Measurements from ENCODE around the gene BTNL9. TPM values are rescaled to one million over a fixed set of nuclear protein-coding genes. Genes with fewer than 3 reads are reported as not detected.
"Not testable (repeated sequence)": the region's sequence is repeated elsewhere in the genome, so short reads cannot be mapped to it uniquely, and the experiment has no call there.

The BTNL9 gene
- total RNA-seq, 1 experiment from 2014 or later = not detected

DNA sequence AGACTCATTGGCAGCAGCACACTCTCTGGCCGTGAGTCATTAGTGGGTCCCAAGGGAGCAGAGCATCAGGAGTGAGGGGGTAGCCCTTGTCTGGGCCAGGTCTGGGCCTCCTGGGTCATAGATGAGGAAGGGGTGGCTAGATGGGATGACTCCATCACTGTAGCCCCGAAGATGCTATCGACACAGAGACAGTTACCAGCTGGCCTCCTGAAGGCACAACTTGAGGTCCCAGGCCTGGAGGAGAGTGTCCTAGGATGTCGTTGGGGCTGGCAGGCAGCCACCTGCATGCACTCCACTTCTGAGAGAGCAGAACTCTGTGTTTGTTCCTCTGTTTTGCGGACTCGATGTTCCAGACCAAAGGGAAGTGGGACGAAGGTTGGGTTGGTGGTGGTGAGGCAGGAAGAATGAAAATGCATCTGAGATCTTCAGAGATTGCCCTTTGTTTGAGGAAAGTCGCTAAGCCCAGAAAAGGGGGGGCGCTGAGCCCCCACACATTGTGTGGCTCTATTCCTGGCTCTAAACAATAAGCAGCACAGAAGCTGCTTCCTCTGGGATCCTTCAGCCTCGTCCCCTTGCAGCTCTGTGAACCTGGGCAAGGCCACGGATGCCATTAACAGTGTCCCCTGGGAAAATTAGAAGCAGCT is 4.7 kb downstream of the BTNL9 start:
- H3K27me3 ChIP-seq (replicated peaks; ENCODE audit: insufficient read depth, low read depth, low read length, poor library complexity) = peaks cover 78% of the 10 kb centered on the region
- H3K9me3 ChIP-seq (ENCODE audit: low read depth, low read length, poor library complexity, severe bottlenecking) = no peaks in the 10 kb centered on the region
- no peaks in the 10 kb centered on the region for H3K4me1 ChIP-seq (ENCODE audit: insufficient read depth, low read length, poor library complexity, severe bottlenecking)
- intact Hi-C loops (cut with micrococcal nuclease; ENCODE audit: unreplicated experiment) = no loop called here
- H3K27ac ChIP-seq (ENCODE audit: low read depth, low read length, poor library complexity, severe bottlenecking) = no peak overlapping the region
- H3K36me3 ChIP-seq (ENCODE audit: insufficient read depth, low read length, poor library complexity, severe bottlenecking) = no peaks in the 10 kb centered on the region
- DNase-seq (ENCODE audit: low spot score) = no peak
- ChIA-PET CTCF (no interaction called here), POLR2A (ENCODE audit: low non-redundant PET) (no interaction called here)
- BruUV-seq (replicated peaks) = no TSS peak
- TF ChIP-seq EZH2 (IDR thresholded peaks at IDR 0.05; ENCODE audit: borderline replicate concordance, low read depth, low read length, poor library complexity, severe bottlenecking) = no peak
- TF ChIP-seq, protein P1, sequence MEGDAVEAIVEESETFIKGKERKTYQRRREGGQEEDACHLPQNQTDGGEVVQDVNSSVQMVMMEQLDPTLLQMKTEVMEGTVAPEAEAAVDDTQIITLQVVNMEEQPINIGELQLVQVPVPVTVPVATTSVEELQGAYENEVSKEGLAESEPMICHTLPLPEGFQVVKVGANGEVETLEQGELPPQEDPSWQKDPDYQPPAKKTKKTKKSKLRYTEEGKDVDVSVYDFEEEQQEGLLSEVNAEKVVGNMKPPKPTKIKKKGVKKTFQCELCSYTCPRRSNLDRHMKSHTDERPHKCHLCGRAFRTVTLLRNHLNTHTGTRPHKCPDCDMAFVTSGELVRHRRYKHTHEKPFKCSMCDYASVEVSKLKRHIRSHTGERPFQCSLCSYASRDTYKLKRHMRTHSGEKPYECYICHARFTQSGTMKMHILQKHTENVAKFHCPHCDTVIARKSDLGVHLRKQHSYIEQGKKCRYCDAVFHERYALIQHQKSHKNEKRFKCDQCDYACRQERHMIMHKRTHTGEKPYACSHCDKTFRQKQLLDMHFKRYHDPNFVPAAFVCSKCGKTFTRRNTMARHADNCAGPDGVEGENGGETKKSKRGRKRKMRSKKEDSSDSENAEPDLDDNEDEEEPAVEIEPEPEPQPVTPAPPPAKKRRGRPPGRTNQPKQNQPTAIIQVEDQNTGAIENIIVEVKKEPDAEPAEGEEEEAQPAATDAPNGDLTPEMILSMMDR (conservative IDR thresholded peaks at IDR 0.05; ENCODE audit: low read depth, low read length) = no peak
- no peak overlapping the region for H3K4me3 ChIP-seq (ENCODE audit: low read depth, low read length, poor library complexity, severe bottlenecking)

DNA sequence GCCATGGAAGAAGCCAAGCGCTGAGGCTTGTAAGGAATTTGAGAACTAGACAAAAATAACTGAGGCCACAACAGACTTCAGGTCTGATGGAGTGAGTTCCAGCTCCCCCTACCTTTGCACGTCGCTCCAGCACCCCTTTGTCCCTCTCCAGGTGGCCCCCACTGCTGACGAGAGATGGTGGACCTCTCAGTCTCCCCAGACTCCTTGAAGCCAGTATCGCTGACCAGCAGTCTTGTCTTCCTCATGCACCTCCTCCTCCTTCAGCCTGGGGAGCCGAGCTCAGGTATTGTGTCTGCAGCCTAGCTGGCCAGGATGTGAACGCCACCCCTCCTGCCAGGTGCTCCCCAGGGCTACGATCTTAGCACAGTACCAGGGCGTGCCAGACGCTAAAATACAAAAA is 5.2 kb downstream of the BTNL9 start:
- DNase-seq (ENCODE audit: low spot score) = no peak
- no peak overlapping the region for H3K4me3 ChIP-seq (ENCODE audit: low read depth, low read length, poor library complexity, severe bottlenecking)
- POLR2A ChIA-PET (ENCODE audit: low non-redundant PET) = no interaction called here

DNA sequence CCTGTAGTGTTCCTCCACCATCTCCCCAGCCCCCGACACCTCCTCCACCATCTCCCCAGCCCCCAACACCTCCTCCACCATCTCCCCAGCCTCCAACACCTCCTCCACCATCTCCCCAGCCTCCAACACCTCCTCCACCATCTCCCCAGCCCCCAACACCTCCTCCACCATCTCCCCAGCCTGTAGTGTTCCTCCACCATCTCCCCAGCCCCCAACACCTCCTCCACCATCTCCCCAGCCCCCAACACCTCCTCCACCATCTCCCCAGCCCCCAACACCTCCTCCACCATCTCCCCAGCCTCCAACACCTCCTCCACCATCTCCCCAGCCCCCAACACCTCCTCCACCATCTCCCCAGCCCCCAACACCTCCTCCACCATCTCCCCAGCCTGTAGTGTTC is 5.8 kb downstream of the BTNL9 start:
- H3K9me3 ChIP-seq (ENCODE audit: low read depth, low read length, poor library complexity, severe bottlenecking); intact Hi-C loops (cut with micrococcal nuclease; ENCODE audit: unreplicated experiment); POLR2A ChIA-PET (ENCODE audit: low non-redundant PET); CTCF ChIA-PET; H3K36me3 ChIP-seq (ENCODE audit: insufficient read depth, low read length, poor library complexity, severe bottlenecking); H3K4me1 ChIP-seq (ENCODE audit: insufficient read depth, low read length, poor library complexity, severe bottlenecking); BruUV-seq (replicated peaks); H3K4me3 ChIP-seq (ENCODE audit: low read depth, low read length, poor library complexity, severe bottlenecking); H3K27ac ChIP-seq (ENCODE audit: low read depth, low read length, poor library complexity, severe bottlenecking); DNase-seq (ENCODE audit: low spot score): not testable (repeated sequence)
- H3K27me3 ChIP-seq (replicated peaks; ENCODE audit: insufficient read depth, low read depth, low read length, poor library complexity) = peaks cover 77% of the 10 kb centered on the region

More for the DNA sequence above, 5.2 kb downstream of the BTNL9 start:
- BruUV-seq (replicated peaks) = no TSS peak
- intact Hi-C loops (cut with micrococcal nuclease; ENCODE audit: unreplicated experiment) = no loop called here
- no peaks in the 10 kb centered on the region for H3K4me1 ChIP-seq (ENCODE audit: insufficient read depth, low read length, poor library complexity, severe bottlenecking)
- TF ChIP-seq, protein P1 (conservative IDR thresholded peaks at IDR 0.05; ENCODE audit: low read depth, low read length) = no peak
- TF ChIP-seq EZH2 (IDR thresholded peaks at IDR 0.05; ENCODE audit: borderline replicate concordance, low read depth, low read length, poor library complexity, severe bottlenecking) = no peak
- H3K36me3 ChIP-seq (ENCODE audit: insufficient read depth, low read length, poor library complexity, severe bottlenecking) = no peaks in the 10 kb centered on the region
- no peaks in the 10 kb centered on the region for H3K9me3 ChIP-seq (ENCODE audit: low read depth, low read length, poor library complexity, severe bottlenecking)
- peaks cover 78% of the 10 kb centered on the region for H3K27me3 ChIP-seq (replicated peaks; ENCODE audit: insufficient read depth, low read depth, low read length, poor library complexity)
- CTCF ChIA-PET = no interaction called here
- H3K27ac ChIP-seq (ENCODE audit: low read depth, low read length, poor library complexity, severe bottlenecking) = no peak overlapping the region

DNA sequence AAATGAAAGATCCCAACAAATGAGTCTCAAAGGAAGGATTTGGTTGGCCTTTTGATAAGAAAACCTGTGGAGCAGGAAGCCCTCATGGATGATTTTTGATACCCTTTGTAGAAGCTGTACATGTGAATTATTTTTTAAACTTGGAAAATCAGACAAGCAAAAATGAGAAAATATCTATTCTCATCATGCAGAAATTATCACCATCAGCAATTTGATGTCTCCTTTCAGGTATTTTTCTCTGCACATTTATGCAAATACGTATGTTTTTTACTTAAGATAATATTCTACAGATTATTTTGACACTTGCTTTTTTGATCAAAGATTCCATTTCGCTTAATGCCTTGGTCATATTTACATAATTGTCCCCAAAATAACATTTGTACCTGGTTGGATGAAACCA is 7.2 kb downstream of the BTNL9 start:
- no peak for DNase-seq (ENCODE audit: low spot score)
- no peaks in the 10 kb centered on the region for H3K36me3 ChIP-seq (ENCODE audit: insufficient read depth, low read length, poor library complexity, severe bottlenecking)
- BruUV-seq (replicated peaks) = no TSS peak
- H3K27ac ChIP-seq (ENCODE audit: low read depth, low read length, poor library complexity, severe bottlenecking) = no peak overlapping the region
- peaks cover 77% of the 10 kb centered on the region for H3K27me3 ChIP-seq (replicated peaks; ENCODE audit: insufficient read depth, low read depth, low read length, poor library complexity)
- H3K4me3 ChIP-seq (ENCODE audit: low read depth, low read length, poor library complexity, severe bottlenecking) = no peak overlapping the region
- no peaks in the 10 kb centered on the region for H3K4me1 ChIP-seq (ENCODE audit: insufficient read depth, low read length, poor library complexity, severe bottlenecking)
- no peaks in the 10 kb centered on the region for H3K9me3 ChIP-seq (ENCODE audit: low read depth, low read length, poor library complexity, severe bottlenecking)
- intact Hi-C loops (cut with micrococcal nuclease; ENCODE audit: unreplicated experiment) = no loop called here
- CTCF ChIA-PET = no interaction called here
- TF ChIP-seq, protein P1 (conservative IDR thresholded peaks at IDR 0.05; ENCODE audit: low read depth, low read length) = no peak
- POLR2A ChIA-PET (ENCODE audit: low non-redundant PET) = no interaction called here

All from A673 (cell line).